PC-9 (cell line): ENCODE data around the gene KRTAP10-1.

Experiments
- CTCF ChIP-seq: fragments of 200-600 bp; sonication (generic); conservative IDR thresholded peaks from 2 replicates; pipeline ENCODE4 v1.6.1; 2017; ENCODE audit warnings: mixed run types, antibody characterized with exemption, mild to moderate bottlenecking, moderate library complexity
- EZH2 ChIP-seq: fragments of 200-600 bp; sonication (generic); IDR thresholded peaks from 2 replicates; pipeline ENCODE4 v1.8.0; 2017; ENCODE audit warnings: antibody characterized with exemption, low read depth

DNA sequence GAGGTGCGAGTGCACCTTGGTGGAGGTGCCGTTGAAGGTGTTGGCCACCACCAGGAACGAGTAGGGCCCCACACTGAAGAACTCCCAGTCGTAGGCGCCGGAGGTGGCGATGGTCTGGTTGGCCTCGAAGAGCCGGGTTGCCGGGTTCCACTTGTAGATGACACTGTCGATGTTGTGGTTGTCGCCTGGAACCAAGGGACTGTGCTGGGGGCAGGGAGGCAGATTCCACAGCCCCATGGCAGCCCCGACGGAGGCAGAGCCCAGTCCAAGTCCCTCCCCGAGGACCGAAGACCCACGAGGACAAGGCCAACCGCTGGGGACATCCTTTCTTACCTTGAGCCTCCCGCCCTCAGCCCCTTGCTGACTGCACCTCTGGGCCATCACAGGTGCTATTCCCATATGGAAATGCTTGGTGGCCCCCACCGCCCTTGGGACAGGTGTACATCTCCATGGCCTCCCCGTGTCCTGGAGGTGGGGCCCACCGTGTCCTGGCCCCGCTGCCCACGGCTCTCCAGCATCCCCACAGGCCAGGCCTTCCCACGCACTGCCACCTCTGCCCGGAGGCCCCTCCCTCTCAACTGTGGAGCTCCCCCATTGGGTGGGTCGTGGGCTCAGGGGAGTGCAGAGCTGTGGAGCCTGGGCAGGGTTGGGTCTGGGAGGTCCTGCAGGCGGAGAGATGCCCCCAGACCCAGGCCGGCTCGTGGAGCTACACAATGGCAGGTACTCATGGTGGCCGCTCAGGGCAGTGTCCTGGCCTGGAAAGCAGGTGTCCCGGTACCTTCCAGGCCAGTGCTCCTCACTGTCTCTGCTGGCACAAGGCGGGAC lies 17.9 kb downstream of the KRTAP10-1 start:
- TF ChIP-seq EZH2 (no peak), CTCF (no peak)
